Bronchial epithelial cell (primary cell): Measurements from ENCODE around the gene BRF1. TPM values are rescaled to one million over a fixed set of nuclear protein-coding genes. Genes with fewer than 3 reads are reported as not detected.

Experiments
- DNase-seq: peaks from one replicate; pipeline ENCODE4 v3.0.0-alpha.2; 2010; ENCODE audit warnings: low read depth
- FAIRE-seq: peaks from 2 replicates; lab custom pipeline; 2011; peaks lifted over from hg19 to GRCh38; lab: Jason Lieb, UNC
- H3K27me3 ChIP-seq: 2 replicates; pipeline ENCODE4 v1.5.1; 2011; ENCODE audit warnings: low read length; ENCODE audit not compliant: control insufficient read depth, insufficient read depth
- H3K36me3 ChIP-seq: 2 replicates; pipeline ENCODE4 v1.5.1; 2011; ENCODE audit warnings: low read length; ENCODE audit not compliant: control insufficient read depth, insufficient read depth
- H3K4me3 ChIP-seq: 2 replicates; pipeline ENCODE4 v1.5.1; 2011; ENCODE audit warnings: mild to moderate bottlenecking, low read depth, low read length, control low read depth
- CTCF ChIP-seq: IDR thresholded peaks from 2 replicates; pipeline ENCODE4 v1.5.1; 2011; ENCODE audit warnings: mild to moderate bottlenecking, moderate library complexity, low read length, control low read depth, inconsistent platforms; ENCODE audit not compliant: insufficient read depth, severe bottlenecking
- total RNA-seq: library from RNA; depleted of rRNA; stranded (reverse); fragments of >200 nt; gene quantifications from 2 replicates; pipeline ENCODE4 v1.2.1, GENCODE V29; 2014

BRF1 gene
- total RNA-seq, 1 donor from 2014 or later, result 24.0 TPM

GRCh38 chr14:105269405-105269804 lies 31.4 kb downstream of the BRF1 start:
- H3K4me3 ChIP-seq, result no peak overlapping the region
- FAIRE-seq (no peak), DNase-seq (no peak)
- no peaks in the 10 kb centered on the region for H3K27me3 ChIP-seq
- TF ChIP-seq CTCF, result no peak
- peaks cover 6% of the 10 kb centered on the region for H3K36me3 ChIP-seq

- DNase-seq (no peak), FAIRE-seq (no peak)
- H3K4me3 ChIP-seq, result no peak overlapping the region
- no peak for TF ChIP-seq CTCF
- H3K36me3 ChIP-seq, result peaks cover 6% of the 10 kb centered on the region
- no peaks in the 10 kb centered on the region for H3K27me3 ChIP-seq
Observed at GRCh38 chr14:105268736-105269354, 32.0 kb downstream of the BRF1 start.

GRCh38 chr14:105267820-105268548 lies 32.8 kb downstream of the BRF1 start:
- no peak for TF ChIP-seq CTCF
- DNase-seq (no peak), FAIRE-seq (no peak)
- Histone ChIP-seq H3K36me3 (peaks cover 6% of the 10 kb centered on the region), H3K4me3 (no peak overlapping the region), H3K27me3 (no peaks in the 10 kb centered on the region)

- Histone ChIP-seq H3K27me3 (no peaks in the 10 kb centered on the region), H3K4me3 (no peak overlapping the region), H3K36me3 (peaks cover 2% of the 10 kb centered on the region)
- TF ChIP-seq CTCF, result no peak
- DNase-seq, result no peak
- no peak for FAIRE-seq
Observed at GRCh38 chr14:105261781-105262180, 39.0 kb downstream of the BRF1 start.

- Histone ChIP-seq H3K27me3 (no peaks in the 10 kb centered on the region), H3K36me3 (peaks cover 5% of the 10 kb centered on the region), H3K4me3 (no peak overlapping the region)
- no peak for FAIRE-seq
- no peak for DNase-seq
- TF ChIP-seq CTCF, result no peak
Observed at GRCh38 chr14:105260959-105261358, 39.8 kb downstream of the BRF1 start.

- DNase-seq (peak; percentile 57), FAIRE-seq (no peak)
- H3K4me3 ChIP-seq, result no peak overlapping the region
- TF ChIP-seq CTCF, result no peak
- H3K36me3 ChIP-seq, result peaks cover 5% of the 10 kb centered on the region
- no peaks in the 10 kb centered on the region for H3K27me3 ChIP-seq
Observed at GRCh38 chr14:105258846-105259245, 42.0 kb downstream of the BRF1 start.
